Activated T-cell treated with anti-CD3 and anti-CD28 coated beads, Interleukin-2, amount 50 U/mL, for 1 hour (primary cell): ENCODE data around the gene PASK.
"Not testable (repeated sequence)": the region's sequence is repeated elsewhere in the genome, so short reads cannot be mapped to it uniquely, and the experiment has no call there.

ENCODE experiments used
- DNase-seq: peaks from one replicate; pipeline ENCODE4 v3.0.0-alpha.2; 2020

PASK gene

DNA sequence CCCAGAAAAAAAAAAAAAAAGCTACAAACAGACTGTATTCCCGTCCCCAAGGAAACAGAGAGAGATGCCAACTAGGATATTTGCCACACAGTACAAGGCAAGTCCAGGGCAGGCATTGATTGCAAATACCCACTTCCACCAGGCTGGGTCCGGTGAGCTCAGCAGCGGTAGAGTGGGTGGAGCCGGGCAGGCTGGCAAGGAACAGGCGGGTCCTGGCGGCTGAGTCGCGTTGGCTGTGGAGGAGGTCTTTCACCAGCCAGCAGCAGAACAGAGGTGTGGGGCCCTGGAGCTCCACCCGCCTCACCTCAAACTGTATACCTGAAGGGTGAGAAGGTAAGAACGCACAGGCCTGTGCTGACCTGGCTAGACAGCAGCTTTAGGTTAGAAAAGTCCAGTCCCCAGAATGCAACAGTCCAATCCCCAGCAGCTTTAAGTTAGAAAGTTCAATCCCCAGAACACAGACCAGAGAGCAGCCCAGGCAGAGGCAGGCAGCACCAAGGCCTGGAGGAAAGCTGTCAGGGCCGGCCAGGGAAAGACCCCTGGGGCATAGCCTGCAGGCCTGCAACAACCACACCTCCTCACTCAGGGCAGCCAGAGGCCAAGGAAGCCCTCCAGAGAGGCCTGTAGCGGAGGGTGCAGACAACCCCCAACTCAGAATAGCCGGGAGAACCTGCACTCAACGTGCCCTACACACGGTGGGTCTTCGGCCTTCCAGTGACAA, 25.3 kb downstream of the PASK start:
- DNase-seq = peak; percentile 46

DNA sequence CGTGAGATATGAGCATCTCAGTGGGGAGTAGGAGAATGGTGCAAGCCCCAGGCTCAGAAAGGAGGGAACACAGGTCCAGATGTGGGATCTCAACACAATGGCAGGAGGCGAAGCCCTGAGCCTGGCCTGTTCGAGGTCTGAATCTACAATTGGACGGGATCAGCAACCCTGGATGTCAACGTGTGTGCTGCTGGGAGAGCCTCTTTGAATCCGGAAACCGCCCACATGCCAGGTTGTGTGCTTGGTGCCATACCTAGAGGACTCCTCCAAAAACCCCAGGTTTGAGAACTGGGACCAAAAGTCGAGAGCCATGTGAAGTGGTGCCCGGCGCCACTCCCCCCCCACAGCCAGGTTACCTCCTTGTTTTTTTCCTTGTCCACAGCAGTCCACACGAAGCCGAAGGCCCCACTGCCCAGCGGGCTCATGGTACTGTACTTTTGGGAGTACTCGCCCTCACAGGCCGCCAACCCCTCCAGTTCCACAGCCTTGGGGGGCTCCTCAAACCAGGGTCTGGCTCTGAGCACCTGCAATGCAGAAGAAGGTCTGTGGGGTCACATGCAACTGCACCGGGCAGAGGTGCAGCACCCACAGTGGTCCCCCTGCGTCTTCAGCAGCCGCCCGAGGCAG, 26.8 kb downstream of the PASK start:
- DNase-seq = peak; percentile 11

DNA sequence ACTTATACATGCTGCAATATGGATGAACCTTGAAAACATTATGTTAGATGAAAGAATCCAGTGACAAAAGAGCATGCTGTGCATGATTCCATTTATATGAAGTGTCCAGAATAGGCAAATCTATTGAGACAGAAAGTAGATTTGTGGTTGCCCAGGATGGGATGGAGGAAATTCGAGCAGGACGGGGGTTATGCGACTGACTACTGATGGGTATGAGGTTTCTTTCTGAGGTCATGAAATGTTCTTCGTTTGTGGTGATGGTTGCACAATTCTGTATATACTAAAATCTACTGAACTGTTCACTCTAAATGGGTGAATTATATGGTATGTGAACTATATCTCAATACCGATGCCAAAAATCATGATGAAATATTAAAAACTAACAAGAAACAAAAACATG, 28.3 kb downstream of the PASK start:
- no peak for DNase-seq

DNA sequence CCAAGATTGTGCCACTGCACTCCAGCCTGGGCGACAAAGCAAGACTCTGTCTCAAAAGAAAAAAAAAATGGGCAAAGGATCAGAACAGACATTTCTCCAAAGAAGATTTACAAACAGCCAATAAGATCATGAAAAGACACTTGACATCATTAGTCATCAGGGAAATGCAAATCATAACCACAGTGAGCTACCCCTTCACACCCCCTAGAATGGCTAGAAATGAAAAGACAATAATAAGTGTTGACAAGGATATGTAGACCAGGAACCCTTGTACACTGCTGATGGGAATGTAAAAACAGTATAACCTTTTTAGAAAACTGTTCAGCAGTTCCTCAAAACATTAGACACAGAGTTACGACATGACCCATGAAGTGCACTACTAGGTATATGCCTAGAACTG, 28.8 kb downstream of the PASK start:
- DNase-seq = no peak

DNA sequence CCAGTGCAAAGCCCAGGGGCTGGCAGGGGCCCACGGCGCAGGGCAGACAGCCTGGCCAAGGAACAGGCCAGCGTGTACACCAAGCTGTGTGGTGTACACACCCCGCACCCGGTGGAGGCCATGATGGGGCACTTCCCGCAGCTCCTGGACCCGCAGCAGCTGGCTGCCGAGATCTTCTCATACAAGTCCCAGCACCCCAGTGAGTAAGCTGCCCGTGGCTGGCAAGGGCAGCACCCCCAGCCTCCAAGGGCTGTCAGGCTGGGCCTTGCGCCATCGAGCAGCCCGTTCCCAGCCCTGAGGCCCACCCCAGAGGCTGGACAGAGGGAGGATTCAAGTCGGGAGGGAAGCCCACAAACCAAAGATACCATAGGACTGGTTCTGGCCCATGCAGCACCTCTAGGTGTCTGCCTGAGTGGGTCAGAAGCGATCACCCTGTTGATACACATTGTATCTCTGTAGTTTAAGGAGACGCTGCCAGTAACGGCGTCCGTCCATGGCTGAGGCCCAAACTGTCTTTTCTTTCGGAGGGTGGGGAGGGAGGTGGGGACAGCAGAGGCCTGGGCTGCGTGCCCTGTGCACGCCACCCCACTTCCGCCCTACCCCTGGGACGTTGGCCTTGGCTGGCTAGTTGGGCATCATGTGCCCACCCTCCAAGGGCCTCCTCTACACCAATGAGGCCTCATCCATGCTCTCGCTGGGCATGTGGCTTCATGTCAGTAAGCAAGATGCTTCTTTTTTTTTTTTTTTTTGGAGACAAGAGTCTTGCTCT, 30.4 kb downstream of the PASK start:
- DNase-seq = peak; percentile 12

DNA sequence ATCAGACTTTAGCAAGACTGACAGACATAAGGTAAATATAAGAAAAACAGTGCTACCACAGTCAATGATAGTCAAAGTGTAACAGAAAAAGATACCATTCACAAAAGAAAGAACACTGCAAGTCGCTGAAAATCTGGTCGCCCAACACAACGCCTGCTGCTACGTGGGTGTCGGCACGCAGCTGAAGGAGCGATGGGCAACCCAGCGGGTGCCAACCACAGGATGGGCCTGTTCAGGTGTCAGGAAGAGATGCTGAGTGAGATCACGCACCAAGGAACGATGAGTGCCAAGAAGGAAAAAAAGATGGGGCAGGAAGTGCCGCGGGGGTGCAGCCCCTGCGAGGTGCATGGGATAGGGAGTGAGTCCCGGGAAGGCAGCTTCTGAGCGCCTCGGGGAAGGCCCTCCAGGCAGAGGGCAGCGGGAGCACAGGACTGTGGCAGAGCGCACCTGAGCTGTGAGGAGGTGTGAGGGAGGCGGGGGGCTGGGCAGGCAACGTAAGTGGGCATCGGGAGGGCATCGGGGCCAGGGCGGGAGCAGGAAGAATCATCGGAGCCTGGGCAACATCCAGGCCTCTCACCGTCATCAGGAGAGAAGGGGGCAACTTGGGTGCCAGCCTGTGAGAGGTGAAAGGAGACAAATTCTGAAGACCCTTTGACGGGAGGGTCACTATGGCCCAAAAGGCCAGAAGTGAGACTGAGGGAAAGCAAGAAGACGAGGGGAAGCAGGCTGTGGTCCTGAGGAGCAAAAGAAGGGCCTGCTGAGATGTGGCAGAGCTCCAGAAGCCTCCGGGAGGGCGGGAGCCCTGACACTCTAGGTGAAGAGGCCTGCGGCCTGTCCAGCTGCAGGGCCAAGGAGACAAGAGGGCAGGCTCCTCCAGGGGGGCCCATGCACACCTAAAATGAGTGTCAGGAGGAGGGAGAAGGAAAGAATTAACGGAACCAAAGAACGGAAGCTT, 32.4 kb downstream of the PASK start:
- DNase-seq = peak; percentile 11

DNA sequence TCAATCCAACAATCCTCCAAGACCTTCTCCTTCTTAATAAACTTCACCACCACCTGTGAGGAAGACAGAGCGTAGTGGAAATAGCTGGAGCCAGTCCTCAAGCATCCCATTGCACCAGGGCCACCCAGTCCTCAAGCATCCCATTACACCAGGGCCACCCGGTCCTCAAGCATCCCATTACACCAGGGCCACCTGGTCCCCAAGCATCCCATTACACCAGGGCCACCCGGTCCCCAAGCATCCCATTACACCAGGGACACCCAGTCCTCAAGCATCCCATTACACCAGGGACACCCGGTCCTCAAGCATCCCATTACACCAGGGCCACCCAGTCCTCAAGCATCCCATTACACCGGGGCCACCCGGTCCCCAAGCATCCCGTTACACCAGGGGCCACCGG, 33.9 kb downstream of the PASK start:
- DNase-seq = no peak

DNA sequence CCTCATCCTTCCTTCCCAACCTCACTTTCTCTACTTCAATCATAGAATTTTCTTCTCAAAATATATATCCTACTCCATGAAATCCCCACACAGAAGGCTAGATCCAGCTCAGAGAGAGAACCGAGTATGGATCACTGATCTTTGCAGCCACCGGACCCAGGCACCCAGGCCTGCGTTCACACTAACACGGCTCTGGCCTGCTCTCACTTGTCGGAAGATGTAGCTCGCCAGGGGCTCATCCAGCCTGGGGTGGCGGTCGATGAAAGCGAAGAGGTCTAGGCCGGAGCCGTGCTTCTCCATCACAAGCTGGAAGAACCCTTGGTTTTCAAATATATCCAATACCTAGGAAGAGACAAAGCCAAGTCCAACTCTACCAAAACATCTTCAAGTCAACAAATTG, 34.4 kb downstream of the PASK start:
- DNase-seq = no peak

DNA sequence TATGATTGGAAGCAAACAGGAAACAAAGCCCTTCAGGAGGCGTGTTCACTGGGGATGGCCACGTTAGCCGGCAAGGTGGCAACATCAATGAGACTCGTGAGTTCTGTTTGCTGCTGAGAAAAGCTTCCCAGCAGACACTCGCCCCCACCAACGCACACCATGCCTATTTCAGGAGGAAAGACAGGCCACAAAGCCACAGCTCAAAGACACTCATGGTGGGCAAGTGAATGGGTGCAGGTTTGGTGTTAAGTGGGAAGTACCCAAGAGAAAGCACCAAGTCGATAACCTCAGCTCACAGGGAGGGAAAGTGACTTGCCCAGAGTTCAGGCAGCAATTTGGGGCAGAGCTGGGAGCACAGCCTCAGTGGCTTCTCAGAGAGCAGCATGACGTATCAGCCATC, 36.7 kb downstream of the PASK start:
- peak; percentile 59 for DNase-seq

DNA sequence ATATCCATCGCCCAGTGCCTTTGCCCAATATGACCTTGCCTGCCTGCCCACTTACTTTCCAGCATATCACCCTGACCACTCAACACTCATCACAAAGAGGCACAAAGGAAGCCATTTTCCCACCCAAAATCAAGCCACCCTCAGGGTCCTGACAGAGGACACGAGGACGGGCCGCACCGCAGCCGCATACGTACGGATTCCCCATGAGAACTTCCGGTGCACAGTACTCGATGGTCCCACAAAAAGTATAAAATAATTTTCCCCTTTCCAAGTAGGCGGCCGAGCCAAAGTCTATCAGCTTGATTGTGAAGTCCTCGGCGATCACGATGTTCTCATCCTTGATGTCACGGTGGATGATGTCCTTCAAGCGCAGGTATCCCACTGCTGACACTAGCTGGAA, 37.2 kb downstream of the PASK start:
- no peak for DNase-seq

DNA sequence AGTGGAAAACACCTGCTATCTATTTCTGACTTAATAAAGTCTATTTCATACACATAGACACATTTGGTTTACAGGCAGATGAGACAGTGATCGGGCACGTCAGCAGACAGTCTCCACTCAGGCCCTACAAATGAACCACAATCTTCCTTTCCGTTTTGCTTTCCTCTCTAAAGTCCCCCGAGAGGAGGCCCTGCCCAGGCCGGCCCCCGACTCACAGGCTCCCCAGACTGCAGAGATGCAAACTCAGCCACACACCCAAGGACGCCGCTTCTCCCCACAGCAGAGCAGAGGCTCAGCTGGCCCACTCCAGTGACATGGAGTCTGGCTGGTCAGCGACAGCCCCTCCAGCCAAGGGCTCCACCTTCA, 37.8 kb downstream of the PASK start:
- DNase-seq = peak; percentile 56

DNA sequence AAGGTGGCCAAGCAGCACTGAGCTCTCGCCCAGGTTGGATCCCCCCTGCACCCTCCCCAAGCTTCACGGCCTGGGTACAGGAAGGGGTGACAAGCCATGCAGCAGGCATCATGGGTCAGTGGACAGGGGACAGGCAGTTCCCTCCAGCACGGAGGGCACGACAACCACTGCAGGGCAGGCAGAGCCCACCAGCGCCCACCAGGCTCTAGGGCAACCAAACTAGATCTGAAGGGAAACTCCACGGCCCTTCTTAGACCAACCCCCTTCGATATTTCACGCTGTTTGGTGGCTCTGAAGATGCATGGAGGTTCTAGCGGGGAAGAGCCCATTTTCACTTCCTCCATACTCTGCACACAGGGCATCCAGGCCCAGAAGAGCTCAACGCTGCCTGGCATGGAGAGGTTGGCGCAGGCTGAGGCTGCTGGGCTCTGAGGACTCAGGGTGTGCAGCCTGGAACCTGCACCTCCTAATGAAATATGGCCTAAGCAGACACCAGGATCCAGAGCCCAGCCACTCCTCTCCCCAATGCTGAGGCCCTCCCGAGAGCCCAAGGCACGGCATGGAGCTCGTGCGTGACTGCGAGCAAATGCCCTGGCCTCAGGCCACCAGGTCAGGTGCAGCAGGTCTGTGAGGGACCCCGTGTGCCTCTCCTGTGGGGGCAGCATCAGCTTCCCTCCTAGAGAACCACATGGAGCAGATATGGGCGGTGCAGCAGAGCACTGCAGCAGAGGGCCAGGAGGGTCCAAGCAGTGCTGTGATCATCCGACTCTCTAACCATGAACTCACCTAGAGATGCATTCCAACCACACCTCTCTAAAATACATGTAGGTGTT, 38.4 kb downstream of the PASK start:
- no peak for DNase-seq

DNA sequence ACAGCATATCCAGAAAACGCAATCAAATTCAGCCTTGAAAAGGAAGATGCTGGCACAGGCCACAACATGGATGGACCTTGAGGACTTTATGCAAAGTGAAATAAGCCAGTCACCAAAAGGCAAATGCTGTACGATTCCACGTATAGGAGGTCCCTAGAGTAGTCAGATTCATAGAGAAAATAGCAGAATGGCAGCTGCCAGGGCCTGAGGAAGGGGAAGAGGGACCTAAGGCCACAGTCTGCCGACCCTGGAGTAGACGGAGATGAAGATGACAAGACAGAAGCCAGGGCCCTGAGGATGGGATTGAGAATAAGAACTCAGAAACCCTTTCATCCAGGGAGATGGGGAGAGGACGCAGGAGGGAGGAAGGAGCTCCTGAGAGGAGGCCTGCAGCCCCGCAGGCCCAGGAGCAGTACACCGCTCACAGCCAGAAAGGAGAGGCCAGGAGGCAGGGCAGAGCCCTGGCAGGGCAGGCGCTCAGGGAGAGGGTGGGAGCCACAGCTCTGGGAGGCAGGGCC, 39.1 kb downstream of the PASK start:
- DNase-seq = no peak

DNA sequence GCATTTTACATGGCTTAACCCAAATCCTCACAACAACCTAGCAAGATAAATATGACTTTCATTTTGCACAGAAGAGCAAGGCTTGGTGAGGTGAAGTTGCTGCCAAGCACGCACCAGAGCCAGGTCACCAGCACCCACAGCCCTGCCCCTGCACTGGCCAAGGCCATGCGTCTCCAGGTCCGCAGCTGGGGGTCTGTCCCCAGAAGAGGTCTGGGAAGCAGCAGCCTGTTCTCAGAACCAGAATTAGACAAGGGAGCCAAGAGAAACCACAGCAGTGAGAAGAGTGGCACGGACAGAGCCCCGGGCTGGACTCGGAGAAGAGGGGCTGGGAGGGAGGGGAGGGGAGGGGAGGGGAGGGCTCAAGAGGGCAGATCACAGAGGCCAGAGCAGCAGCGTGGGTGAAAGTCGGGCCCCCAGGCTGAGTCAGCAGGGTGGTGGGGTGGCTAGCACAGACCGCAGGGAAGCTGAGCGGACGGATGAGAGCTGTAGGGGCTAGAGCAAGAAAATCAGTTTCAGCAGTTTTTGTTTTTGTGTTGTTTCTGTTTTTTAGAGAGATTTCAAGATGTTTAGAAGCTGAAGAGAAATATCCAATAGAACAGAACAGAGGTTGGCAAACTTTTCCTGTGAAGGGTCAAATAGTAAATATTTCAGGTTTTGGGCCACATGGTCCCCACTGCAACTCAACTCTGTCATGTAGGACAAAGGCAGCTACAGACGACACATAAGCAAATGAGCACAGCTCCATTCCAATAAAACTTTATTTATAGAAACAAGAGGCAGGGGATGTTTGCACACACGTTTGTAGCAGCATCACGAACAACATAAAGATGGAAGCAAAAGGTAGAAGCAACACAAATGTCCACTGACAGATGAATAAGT, 39.8 kb downstream of the PASK start:
- peak; percentile 44 for DNase-seq

DNA sequence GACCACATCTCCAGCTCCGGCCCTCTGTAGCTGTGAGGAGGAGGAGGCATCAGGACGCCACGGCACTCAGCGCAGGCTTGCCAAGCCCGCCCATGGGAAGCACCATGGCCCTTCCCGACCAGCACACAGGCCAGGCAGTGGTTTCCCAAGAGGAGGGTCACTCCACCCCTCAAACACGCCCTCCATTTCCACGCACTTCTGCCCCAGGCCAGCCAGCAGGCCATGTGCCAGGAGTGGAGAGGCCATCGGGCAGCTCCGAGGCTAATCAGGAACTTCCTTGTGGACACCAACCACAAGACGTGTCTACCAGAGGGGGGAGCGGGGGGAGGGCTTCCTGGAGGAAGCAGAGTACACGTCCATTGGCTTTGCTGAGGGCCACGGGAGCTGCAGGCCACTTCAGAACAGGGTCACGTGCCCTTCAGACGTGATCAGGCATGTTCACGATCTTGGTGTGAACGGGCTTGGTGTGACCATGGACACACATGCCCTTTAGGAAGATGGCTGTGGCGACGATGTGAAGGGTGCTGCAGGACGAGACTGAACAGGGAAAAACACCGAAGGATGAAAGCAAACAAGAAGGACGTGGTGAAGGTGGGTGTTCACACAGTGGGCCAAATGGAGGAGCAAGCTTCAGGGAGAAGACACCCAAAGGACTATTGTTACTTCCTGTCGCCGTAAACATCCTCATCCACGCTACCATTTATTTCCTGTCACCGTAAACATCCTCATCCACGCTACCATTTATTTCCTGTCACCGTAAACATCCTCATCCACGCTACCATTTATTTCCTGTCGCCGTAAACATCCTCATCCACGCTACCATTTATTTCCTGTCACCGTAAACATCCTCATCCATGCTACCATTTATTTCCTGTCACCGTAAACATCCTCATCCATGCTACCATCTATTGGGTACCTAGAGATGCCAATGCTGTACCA, 40.7 kb downstream of the PASK start:
- peak; percentile 50 for DNase-seq

DNA sequence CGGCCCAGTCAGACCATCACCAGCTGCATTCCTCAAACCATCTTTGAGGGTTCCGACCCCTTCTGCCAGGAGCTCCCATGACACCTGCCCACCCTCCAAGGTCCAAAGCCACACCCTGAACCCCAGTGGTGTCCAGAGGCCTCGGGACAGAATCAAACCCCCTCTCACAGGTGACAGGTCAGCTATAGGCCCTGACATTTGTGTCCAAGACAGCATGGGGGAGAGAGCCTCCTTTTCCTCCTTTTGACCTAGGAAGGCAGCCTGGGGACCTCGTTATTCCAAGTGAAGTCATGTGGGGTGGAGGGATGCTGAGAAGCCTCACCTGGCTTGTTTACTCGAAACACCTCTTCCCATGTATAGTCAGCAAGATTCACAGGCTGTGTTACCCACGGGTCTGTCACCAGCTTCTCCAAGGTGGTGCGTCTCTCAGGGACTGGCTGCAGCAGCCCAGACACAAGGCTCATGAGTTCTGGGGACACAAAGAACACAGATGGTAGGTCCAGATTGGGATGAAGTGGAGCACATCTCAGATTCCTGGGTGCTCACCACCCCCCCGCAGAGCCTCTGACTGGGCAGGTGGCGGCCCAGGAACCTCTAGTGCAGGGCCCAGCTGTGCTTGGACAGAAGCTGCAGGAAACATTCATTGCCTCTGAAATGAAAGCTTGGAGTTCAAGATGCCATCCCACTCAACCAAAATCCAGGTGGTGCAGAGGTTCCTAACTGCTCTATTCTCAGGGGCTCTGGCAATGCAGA, 42.1 kb downstream of the PASK start:
- no peak for DNase-seq

DNA sequence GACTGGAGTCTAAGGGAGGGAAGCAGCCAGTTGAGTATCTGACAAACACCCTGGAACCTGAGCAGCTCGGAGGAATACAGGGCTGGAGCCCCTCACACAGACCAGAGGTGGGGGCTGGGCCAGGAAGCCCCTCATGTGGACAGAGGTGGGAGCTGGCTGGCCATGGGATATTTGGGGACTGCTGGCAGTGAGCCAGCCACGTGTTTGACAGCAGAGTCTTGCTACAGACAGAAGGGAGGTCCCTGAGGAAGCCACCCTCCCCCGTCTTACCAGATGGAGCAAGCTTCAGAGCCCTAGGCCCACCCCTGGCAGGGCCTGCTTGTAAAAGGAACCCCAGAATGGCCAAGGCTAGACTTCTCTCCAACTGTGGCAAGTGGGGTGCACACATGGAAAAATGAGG, 43.6 kb downstream of the PASK start:
- DNase-seq = no peak

DNA sequence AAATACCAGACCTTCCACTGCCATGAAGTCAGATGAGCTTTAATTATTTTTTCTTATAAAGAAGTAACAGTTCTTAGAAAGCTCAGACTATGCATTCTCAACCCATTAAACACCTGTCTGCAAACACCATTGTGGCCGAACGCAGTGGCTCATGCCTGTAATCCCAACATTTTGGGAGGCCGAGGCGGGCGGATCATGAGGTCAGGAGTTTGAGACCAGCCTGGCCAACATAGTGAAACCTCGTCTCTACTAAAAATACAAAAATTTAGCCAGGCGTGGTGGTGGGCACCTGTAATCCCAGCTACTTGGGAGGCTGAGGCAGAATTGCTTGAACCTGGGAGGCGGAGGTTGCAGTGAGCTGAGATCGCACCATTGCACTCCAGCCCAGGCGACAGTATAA, 44.7 kb downstream of the PASK start:
- not testable (repeated sequence) for DNase-seq

DNA sequence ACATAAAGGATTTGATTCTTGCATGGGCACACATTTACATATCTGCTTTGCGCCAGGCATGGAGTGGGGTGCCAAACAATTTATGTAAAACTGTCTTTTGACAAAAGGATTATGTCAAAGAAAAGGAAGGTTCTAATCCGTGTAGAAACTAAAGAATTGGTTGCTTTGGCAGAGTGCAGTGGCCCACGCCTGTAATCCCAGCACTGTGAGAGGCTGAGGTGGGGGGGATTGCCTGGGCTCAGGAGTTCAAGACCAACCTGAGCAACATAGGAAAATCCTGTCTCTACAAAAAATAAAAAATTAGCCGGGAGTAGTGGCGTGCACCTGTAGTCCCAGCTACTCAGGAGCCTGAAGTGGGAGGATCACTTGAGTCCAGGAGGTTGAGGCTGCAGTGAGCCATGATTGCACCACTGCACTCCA, 46.1 kb downstream of the PASK start:
- no peak for DNase-seq
